ENCODE measurements around the gene CAMK1D. TPM values are rescaled to one million over a fixed set of nuclear protein-coding genes. Genes with fewer than 3 reads are reported as not detected.

The CAMK1D gene
- total RNA-seq, 6 experiments from 2014 or later = 5.3 to 10.8 (median 9.5) TPM

DNA sequence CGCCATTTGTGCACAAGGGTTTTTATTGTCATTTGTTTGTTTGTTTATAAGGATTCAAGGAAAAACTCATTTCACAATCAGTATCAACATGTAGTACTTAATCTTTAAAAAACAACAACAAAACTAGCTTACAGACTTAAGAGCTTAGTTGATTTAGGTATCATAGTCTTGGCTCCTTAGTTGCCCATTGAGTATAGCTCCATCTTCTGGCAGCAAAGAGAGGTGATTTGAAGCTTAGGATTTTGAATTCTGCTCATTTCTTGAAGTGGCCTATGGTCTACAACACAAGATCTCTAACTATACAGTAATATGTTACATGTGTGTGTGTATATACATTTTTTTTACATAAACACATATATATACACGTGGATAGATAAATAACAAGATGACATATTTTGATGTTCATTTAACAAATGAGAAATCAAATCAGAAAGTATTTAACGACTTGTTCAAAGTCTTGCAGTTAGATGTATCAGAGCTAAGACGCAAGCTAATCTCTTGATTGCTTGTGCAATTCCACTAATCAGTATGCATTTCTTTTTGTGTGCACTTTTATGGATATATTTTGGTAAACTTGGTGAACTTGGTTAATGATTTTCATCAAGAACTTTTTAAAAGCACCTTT lies 307.3 kb downstream of the CAMK1D start:
- H3K4me1 ChIP-seq = peaks cover 0 to 5% (median 0%) of the 10 kb centered on the region in 4 donors
- ATAC-seq (peak; percentile 70 to 81 (median 78)), DNase-seq (no peak)
- intact Hi-C loops (cut with DNase I) = no loop called here
- TF ChIP-seq, protein P1, sequence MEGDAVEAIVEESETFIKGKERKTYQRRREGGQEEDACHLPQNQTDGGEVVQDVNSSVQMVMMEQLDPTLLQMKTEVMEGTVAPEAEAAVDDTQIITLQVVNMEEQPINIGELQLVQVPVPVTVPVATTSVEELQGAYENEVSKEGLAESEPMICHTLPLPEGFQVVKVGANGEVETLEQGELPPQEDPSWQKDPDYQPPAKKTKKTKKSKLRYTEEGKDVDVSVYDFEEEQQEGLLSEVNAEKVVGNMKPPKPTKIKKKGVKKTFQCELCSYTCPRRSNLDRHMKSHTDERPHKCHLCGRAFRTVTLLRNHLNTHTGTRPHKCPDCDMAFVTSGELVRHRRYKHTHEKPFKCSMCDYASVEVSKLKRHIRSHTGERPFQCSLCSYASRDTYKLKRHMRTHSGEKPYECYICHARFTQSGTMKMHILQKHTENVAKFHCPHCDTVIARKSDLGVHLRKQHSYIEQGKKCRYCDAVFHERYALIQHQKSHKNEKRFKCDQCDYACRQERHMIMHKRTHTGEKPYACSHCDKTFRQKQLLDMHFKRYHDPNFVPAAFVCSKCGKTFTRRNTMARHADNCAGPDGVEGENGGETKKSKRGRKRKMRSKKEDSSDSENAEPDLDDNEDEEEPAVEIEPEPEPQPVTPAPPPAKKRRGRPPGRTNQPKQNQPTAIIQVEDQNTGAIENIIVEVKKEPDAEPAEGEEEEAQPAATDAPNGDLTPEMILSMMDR (IDR thresholded peaks at IDR 0.05) = peak; percentile 72 to 86 (median 78)
- TF ChIP-seq POLR2A (IDR thresholded peaks at IDR 0.05) = no peak
- H3K9me3 ChIP-seq = no peaks in the 10 kb centered on the region
- H3K27me3 ChIP-seq = no peaks in the 10 kb centered on the region
- no peaks in the 10 kb centered on the region for H3K36me3 ChIP-seq
- WGBS (ENCODE audit: insufficient coverage, low coverage, low lambda C conversion rate, missing lambda C conversion rate) = 62% methylated on average over 4 of the region's 4 CpGs
- H3K4me3 ChIP-seq = no peak overlapping the region
- H3K27ac ChIP-seq = no peak overlapping the region

DNA sequence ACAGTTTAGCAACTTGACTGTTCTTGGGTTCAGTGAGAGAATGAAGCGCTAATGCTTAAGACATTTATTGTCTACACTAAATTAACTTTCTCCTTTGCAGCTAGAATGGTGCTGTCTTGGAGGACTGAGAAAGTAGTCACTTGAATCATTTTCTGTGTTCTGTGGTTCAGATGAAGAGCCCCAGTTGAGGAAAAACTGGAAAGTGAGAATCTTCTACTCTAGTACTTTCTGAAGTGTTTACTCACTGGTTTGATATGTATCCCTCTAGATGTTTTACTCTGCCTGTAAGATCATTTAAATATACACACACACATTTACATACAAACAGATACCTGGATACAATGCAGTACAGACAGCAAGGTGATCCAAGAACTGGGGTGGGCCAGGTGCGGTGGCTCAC lies 308.1 kb downstream of the CAMK1D start:
- H3K27me3 ChIP-seq = no peaks in the 10 kb centered on the region
- TF ChIP-seq POLR2A (IDR thresholded peaks at IDR 0.05) = no peak
- TF ChIP-seq, protein P1 (IDR thresholded peaks at IDR 0.05) = no peak
- DNase-seq = no peak
- no peaks in the 10 kb centered on the region for H3K9me3 ChIP-seq
- H3K4me1 ChIP-seq = peaks cover 0 to 5% (median 0%) of the 10 kb centered on the region in 4 donors
- no peak overlapping the region for H3K27ac ChIP-seq
- intact Hi-C loops (cut with DNase I) = no loop called here
- no peak overlapping the region for H3K4me3 ChIP-seq
- 25% methylated on average over 1 of the region's 2 CpGs for WGBS (ENCODE audit: insufficient coverage, low coverage, low lambda C conversion rate, missing lambda C conversion rate)
- ATAC-seq = no peak
- no peaks in the 10 kb centered on the region for H3K36me3 ChIP-seq

DNA sequence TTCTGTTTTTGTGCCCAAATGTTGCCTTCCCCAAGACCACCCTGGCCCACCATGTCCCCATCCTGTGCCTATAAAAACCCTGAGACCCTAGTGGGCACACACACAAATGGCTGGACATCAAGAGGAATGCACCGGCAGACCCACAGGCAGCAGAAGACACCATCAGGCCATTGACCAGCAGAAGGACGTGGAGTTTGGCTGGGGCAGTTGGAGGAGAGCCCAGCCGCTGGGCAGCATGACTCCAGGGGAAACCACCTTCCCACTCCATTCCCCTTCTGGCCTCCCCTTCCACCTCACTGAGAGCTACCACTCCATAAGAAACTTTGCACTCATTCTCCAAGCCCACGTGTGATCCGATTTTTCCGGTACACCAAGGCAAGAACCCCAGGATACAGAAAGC lies 309.2 kb downstream of the CAMK1D start:
- H3K4me3 ChIP-seq = no peak overlapping the region
- H3K9me3 ChIP-seq = no peaks in the 10 kb centered on the region
- peaks cover 0 to 5% (median 0%) of the 10 kb centered on the region in 4 donors for H3K4me1 ChIP-seq
- 65% methylated on average over 3 of the region's 6 CpGs for WGBS (ENCODE audit: insufficient coverage, low coverage, low lambda C conversion rate, missing lambda C conversion rate)
- no peaks in the 10 kb centered on the region for H3K36me3 ChIP-seq
- ATAC-seq = peak; percentile 95 to 97 (median 95)
- H3K27me3 ChIP-seq = no peaks in the 10 kb centered on the region
- H3K27ac ChIP-seq = no peak overlapping the region
- TF ChIP-seq POLR2A (IDR thresholded peaks at IDR 0.05) = no peak
- TF ChIP-seq, protein P1 (IDR thresholded peaks at IDR 0.05) = no peak
- DNase-seq = peak; percentile 72 to 85 (median 76)
- intact Hi-C loops (cut with DNase I) = no loop called here

DNA sequence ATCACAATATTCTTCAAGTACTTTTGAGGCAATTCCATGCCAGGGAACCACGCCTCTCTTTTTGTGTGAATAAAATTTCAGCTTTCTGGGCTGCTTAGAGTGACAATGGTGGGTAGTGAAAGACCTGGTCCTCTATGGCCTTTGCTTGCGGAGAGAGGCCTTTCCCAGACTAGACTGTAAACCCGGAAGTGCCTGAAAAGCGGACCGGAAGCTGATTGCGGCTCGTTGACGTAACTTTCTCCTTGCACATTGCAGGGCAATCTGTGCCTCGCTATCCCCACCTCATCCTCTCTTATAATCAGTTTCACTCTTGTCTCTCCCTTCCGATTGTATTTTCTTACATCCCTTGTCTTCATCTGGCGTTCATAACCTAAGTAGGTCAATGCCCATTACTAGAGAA lies 310.4 kb downstream of the CAMK1D start:
- WGBS (ENCODE audit: insufficient coverage, low coverage, low lambda C conversion rate, missing lambda C conversion rate) = 78% methylated on average over 7 of the region's 11 CpGs
- Histone ChIP-seq H3K4me3 (no peak overlapping the region), H3K27ac (no peak overlapping the region), H3K36me3 (no peaks in the 10 kb centered on the region), H3K27me3 (no peaks in the 10 kb centered on the region), H3K9me3 (no peaks in the 10 kb centered on the region), H3K4me1 (peaks cover 0 to 5% (median 0%) of the 10 kb centered on the region in 4 donors)
- intact Hi-C loops (cut with DNase I) = no loop called here
- TF ChIP-seq, protein P1 (IDR thresholded peaks at IDR 0.05) = no peak
- no peak for TF ChIP-seq POLR2A (IDR thresholded peaks at IDR 0.05)
- ATAC-seq (peak in 1 of 4 donors; percentile 16), DNase-seq (no peak)

All from right lobe of liver (tissue), 6 donors.